ENCODE measurements around the gene SPATS2. TPM values are rescaled to one million over a fixed set of nuclear protein-coding genes. Genes with fewer than 3 reads are reported as not detected.

The SPATS2 gene
- polyA plus RNA-seq, 1 of the 3 experiments (the other 2 are of a cell fraction): 72.9 TPM

DNA sequence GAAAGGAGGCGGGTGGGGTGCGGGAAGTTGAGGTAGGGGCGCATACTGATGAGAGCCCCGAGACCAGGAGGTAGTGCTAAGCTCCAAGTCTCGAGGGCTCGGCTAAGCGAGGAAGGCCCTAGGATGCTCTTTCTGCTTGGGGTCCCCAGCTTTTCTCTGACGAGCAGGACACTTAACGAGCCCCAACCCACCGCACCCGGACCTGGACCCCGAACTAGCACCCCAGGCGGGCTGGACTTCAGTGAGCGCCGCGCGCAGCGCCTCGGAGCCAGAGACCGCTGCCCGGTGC, 25.5 kb upstream of the SPATS2 start:
- POLR2A ChIA-PET: interaction anchor here (2.7 kb wide), 1 partner anchor 19 kb away, joined by 9 read pairs; the partner anchor contains the start of gene TROAP
- Histone ChIP-seq H3K27ac (ENCODE audit: low read depth in 2 of 2, low read length in 1 of 2) (no peak overlapping the region), H3K9ac (no peak overlapping the region), H2AFZ (ENCODE audit: low read depth) (no peak overlapping the region), H3K4me2 (no peak overlapping the region; the same call in 1 of the 2 replicates), H3K27me3 (ENCODE audit: insufficient read depth) (peaks cover 5% of the 10 kb centered on the region; the same call in 1 of the 2 replicates), H3K9me3 (no peaks in the 10 kb centered on the region), H3K36me3 (replicated peaks in 1 of 2; ENCODE audit: control insufficient read depth in 1 of 2, insufficient read depth in 2 of 2, low read length in 1 of 2) (no peaks in the 10 kb centered on the region), H4K20me1 (ENCODE audit: insufficient read depth) (no peaks in the 10 kb centered on the region), H3K4me1 (ENCODE audit: control insufficient read depth in 1 of 2, insufficient read depth in 2 of 2, low read depth in 1 of 2, low read length in 1 of 2) (peaks cover 9 to 34% of the 10 kb centered on the region in 2 experiments; a peak in 2 of 4 replicates), H3K4me3 (ENCODE audit: low read depth in 2 of 2, low read length in 1 of 2) (no peak overlapping the region), H3K9me2 (no peaks in the 10 kb centered on the region), H3K79me2 (ENCODE audit: insufficient read depth) (no peaks in the 10 kb centered on the region), H3F3A (replicated peaks; ENCODE audit: insufficient read depth) (peaks cover 17% of the 10 kb centered on the region)
- CTCF ChIA-PET: interaction anchor here (0.6 to 15.9 kb wide), 43 partner anchors 9 to 292 kb away, joined by 3 to 658 read pairs (median 5); partner anchors contain the start of genes PRPH, SPATS2, TROAP and TUBA1C
- no peak for DNase-seq
- TF ChIP-seq TCF12 (IDR thresholded peaks at IDR 0.05) (no peak), NFIC (IDR thresholded peaks at IDR 0.05; ENCODE audit: borderline replicate concordance) (no peak), FOXM1 (IDR thresholded peaks at IDR 0.05; ENCODE audit: low read depth) (no peak), FOXJ3 (CRISPR knock-in tag; IDR thresholded peaks at IDR 0.05) (no peak), TEAD4 (IDR thresholded peaks at IDR 0.05; ENCODE audit: borderline replicate concordance, insufficient read depth) (no peak), GATA2 (CRISPR knock-in tag; IDR thresholded peaks at IDR 0.05) (no peak)
- TF ChIP-seq, protein P1, sequence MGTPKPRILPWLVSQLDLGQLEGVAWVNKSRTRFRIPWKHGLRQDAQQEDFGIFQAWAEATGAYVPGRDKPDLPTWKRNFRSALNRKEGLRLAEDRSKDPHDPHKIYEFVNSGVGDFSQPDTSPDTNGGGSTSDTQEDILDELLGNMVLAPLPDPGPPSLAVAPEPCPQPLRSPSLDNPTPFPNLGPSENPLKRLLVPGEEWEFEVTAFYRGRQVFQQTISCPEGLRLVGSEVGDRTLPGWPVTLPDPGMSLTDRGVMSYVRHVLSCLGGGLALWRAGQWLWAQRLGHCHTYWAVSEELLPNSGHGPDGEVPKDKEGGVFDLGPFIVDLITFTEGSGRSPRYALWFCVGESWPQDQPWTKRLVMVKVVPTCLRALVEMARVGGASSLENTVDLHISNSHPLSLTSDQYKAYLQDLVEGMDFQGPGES (IDR thresholded peaks at IDR 0.05; ENCODE audit: low read depth, low read length): no peak
- TF ChIP-seq, protein P2, sequence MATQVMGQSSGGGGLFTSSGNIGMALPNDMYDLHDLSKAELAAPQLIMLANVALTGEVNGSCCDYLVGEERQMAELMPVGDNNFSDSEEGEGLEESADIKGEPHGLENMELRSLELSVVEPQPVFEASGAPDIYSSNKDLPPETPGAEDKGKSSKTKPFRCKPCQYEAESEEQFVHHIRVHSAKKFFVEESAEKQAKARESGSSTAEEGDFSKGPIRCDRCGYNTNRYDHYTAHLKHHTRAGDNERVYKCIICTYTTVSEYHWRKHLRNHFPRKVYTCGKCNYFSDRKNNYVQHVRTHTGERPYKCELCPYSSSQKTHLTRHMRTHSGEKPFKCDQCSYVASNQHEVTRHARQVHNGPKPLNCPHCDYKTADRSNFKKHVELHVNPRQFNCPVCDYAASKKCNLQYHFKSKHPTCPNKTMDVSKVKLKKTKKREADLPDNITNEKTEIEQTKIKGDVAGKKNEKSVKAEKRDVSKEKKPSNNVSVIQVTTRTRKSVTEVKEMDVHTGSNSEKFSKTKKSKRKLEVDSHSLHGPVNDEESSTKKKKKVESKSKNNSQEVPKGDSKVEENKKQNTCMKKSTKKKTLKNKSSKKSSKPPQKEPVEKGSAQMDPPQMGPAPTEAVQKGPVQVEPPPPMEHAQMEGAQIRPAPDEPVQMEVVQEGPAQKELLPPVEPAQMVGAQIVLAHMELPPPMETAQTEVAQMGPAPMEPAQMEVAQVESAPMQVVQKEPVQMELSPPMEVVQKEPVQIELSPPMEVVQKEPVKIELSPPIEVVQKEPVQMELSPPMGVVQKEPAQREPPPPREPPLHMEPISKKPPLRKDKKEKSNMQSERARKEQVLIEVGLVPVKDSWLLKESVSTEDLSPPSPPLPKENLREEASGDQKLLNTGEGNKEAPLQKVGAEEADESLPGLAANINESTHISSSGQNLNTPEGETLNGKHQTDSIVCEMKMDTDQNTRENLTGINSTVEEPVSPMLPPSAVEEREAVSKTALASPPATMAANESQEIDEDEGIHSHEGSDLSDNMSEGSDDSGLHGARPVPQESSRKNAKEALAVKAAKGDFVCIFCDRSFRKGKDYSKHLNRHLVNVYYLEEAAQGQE (IDR thresholded peaks at IDR 0.05; ENCODE audit: low read depth, low read length): no peak
- TF ChIP-seq, protein P3, sequence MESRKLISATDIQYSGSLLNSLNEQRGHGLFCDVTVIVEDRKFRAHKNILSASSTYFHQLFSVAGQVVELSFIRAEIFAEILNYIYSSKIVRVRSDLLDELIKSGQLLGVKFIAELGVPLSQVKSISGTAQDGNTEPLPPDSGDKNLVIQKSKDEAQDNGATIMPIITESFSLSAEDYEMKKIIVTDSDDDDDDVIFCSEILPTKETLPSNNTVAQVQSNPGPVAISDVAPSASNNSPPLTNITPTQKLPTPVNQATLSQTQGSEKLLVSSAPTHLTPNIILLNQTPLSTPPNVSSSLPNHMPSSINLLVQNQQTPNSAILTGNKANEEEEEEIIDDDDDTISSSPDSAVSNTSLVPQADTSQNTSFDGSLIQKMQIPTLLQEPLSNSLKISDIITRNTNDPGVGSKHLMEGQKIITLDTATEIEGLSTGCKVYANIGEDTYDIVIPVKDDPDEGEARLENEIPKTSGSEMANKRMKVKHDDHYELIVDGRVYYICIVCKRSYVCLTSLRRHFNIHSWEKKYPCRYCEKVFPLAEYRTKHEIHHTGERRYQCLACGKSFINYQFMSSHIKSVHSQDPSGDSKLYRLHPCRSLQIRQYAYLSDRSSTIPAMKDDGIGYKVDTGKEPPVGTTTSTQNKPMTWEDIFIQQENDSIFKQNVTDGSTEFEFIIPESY (IDR thresholded peaks at IDR 0.05; ENCODE audit: borderline replicate concordance, low read depth): no peak
- WGBS (ENCODE audit: low lambda C conversion rate): 89% methylated on average over 21 of the region's 21 CpGs
